ENCODE data around the gene TPM4.
"Not testable (repeated sequence)": the region's sequence is repeated elsewhere in the genome, so short reads cannot be mapped to it uniquely, and the experiment has no call there.

TPM4 gene

DNA sequence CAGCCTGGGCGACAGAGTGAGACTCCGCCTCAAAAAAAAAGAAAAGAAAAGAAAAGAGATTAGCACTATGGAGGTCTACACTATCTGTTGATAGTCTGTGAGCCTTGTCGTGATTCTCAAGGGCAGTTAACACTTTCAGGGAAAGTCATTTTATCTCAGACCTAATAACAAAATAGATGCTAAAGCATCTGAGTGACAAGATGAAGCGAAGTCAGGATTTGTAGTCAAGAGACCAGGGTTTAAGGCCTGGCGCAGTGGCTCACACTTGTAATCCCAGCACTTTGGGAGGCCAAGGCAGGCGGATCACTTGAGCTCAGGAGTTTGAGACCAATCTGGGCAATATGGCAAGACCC, 22.1 kb downstream of the TPM4 start:
- DNase-seq (ENCODE audit: low spot score) = no peak

DNA sequence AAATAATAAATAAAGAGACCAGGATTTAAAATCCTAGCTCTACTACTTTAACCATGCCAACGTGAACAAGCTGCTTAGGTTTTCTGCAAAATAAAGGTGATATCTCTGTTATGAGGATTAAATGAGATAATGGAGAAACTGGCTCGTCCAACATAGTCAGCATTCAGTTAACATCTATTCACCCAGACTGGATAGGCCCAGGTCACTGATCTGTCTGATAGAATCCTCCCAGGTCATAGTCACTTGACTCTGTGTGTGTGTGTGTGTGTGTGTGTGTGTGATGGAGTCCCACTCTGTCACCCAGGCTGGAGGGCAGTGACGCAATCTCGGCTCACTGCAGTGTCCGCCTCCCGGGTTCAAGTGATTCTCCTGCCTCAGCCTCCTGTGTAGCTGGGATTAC, 22.5 kb downstream of the TPM4 start:
- DNase-seq (ENCODE audit: low spot score) = no peak

DNA sequence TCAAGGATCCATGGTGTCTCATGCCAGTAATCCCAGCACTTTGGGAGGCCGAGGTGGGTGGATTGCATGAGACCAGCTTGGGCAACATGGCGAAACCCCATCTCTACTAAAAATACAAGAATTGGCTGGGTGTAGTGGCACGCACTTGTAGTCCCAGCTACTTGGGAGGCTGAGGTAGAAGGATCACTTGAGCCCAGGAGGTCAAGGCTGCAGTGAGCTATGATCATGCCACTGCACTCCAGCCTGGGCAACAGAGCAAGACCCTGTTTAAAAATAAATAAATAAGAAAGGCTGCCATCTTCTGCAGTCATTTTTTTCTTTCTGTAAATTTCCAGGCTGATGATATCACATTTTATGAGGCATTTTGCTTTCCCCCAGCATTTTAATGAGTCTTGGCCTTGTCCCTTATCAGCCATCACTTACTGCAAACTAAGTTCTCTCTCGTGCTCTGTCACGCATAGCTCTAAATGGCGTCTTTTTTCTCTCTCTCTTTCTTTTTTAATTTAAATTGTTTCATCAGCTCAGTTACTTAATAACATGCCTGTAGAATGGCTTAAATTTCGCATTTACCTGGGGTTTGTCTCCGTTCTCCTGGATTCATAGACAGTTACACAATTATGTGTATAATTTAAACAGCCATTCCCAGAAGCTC, 23.1 kb downstream of the TPM4 start:
- DNase-seq (ENCODE audit: low spot score) = not testable (repeated sequence)

DNA sequence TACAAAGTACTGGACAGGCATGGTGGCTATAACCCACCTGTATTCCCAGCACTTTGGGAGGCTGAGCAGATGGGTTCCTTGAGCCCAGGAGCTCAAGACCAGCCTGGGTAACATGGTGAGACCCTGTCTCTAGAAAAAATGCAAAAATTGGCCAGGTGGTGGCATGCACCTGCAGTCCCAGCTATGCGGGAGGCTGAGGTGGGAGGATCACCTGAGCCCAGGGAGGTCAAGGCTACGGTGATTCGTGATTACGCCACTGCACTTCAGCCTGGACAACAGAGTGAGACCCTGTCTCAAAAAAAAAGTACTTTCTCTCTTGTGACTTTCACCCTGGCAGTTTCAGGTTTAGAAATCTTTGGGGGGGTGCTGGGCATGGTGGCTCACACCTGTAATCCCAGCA, 24.2 kb downstream of the TPM4 start:
- DNase-seq (ENCODE audit: low spot score) = no peak

DNA sequence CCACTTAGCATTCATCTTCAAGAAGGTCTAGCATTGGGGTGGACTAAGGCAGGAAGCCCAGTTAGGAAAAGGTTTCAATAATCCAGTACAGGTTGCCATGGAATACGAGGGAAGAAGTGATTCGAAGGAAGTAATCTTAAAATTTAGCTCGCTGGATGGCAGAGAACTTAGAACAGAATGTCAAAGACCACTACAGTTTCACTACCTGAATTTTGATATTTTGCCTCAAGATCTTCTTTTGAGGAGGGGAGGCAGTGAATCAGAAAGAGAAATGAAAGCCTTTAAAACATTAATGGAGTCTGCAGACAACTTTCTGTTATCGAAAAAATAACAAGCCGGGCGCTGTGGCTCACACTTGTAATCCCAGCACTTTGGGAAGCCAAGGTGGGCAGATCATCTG, 28.4 kb downstream of the TPM4 start:
- no peak for DNase-seq (ENCODE audit: low spot score)

DNA sequence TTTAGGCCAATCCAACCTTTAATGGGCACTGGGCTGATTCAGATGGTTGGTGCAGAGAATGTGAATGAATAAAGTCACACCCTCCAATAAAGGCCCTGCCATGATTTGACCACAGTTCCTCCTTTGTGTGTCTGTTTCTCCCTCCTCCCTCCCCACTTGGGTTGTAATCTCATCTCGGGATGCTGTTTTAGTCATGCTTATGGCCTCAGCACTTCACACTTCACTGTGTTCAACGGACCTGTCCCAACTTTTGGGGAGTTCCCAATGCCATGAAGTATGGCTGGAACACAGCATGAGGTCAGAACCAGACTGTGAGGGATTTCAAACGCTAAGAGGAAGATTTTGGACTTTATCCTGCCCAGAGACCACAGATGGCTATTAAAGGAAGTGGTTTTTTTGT, 29.8 kb downstream of the TPM4 start:
- DNase-seq (ENCODE audit: low spot score) = no peak

DNA sequence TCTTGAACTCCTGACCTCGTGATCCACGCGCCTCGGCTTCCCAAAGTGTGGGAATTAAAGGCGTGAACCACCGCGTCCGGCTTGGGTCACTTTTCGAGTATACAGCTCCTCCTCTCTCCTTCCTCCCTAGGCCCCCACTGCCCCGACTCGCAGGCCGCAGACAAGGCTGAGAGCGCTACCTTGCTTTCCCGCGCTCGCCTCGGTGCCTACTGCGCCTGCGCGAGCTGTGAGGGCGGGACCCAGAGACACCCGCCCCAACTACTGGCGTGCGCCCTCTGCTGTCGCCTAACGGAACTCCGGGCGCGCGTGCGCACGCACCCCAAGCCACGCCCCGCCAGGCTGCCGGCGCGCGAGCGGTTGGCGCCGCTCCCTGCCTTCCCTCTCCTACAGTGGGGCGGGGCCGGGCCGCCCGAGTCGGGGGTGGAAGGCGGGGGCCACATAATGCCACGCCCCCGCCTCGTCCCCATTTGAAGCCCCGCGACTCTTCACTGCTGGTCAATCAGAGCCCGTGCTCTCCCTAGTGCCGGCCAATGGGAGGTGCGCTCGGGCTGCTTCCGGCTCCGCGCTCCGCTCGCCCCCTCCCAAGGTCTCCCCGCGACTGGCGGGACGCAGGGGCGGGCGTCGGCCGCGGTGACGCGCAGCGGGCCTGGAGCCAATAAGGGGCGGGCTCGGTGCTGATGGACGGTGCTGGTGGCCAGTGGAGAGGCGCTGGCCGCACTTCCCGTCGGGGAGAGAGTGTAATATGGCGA, 35.0 kb downstream of the TPM4 start, which contains the start of gene RAB8A:
RAB8A (plus strand) TSS at position 730 of the 749 bp plus-strand sequence; CDS start at position 743, 13 bp downstream.
- peak; percentile 99 for DNase-seq (ENCODE audit: low spot score)

DNA sequence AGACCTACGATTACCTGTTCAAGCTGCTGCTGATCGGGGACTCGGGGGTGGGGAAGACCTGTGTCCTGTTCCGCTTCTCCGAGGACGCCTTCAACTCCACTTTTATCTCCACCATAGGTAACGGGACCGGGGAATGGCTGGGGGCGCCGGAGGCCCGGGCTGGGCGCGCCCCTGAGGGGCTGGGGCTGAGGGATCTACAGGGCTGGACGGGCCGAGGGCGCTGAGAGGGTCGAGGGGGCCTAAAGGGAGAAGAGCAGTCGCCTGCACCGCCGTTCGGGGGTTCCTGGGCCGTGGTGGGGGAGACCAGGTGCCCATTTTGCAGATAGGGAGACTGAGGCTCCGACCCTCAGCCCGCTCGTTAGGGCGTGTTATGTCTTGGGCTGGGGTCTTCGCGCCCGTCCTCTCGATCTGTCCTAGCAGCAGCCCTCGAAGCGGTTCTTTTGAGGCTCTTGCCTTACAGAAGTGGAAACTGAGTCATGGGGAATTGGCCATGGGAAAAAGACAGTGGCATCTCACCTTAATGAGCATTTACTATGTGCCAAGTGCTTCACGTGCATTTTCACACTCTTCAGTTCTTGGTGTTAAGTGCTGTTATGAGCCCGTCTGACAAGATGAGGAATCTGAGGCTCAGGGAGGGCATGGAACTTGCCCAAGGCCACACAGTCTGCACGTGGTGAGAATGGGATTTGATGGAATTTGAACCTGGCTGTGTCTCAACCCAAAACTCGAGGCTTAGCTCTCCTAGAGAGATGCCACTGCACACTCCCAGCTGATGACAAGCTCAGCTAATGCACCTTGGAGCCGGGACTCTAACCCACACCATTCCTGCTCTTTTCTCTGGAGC, 35.8 kb downstream of the TPM4 start:
- no peak for DNase-seq (ENCODE audit: low spot score)

DNA sequence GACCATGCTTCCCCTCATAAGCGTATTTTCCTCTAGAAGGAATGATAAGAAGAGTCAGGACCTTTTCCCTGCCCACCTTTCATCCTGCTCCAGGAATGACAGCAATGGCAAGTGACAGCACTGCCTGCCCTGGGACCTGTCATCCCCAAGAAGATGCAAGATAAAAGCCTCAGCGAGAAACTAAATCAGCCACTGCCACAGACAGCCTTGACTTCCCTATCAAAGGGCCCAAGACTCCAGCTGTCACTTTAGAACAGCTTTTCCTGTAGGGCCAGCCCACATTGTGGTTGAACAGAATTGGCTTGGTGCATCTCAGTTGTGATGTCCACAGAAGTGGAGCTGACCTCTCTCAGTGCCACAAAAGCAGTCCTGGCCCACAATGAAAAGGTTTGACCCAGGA, 36.5 kb downstream of the TPM4 start:
- no peak for DNase-seq (ENCODE audit: low spot score)

DNA sequence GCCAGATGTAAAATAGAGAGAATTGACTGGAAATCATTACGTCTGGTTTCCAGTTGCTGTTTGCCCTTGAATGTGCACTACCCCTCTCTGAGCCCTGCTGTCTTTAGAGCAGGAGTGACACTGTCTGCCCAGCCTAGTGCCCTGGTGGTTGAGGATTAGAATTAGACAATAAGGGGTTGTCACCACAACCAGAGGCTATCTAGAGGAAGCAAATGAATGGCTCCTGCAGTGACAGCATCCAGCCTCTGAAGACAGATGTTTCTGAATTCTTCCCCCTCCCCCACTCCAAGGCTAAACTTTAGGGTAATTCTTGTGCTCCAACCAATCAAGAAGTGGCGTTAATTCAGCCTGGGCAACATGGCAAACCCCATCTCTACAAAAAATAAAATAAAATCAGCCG, 37.4 kb downstream of the TPM4 start:
- no peak for DNase-seq (ENCODE audit: low spot score)

DNA sequence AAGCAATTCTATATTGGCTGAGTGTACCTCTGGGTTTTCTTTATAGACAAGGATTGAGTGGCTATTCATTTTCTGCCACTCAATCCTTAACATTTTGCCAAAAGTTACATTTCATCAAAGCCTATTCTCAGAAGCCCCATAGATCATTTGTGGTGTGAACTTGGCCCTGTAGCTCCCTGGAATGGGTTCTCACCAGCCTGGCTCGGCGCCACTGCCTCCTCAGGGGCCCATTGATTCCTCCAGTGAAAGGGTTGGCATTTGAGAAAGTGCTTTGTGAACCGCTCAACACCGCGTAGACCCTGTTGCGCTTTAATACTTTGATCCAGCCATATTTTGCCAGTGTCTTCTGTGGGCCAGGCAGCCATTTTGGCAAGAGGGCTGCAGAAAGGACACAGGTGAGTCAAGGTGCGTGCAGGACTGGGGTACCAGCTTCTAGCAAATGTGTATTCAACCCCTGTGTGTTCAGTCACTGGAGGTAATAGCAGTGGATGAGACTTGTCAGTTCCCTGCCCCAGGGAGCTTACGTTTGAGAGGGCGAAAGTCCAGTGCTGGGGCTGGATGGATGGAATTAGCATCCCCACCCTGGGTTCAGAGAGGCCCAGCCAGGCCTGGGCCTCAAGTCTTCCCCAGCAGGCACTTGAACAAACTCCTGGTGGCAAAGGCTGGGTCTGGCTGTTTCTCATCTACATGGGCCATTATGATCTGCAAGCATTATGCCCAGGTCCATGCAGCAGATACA, 39.2 kb downstream of the TPM4 start:
- no peak for DNase-seq (ENCODE audit: low spot score)

DNA sequence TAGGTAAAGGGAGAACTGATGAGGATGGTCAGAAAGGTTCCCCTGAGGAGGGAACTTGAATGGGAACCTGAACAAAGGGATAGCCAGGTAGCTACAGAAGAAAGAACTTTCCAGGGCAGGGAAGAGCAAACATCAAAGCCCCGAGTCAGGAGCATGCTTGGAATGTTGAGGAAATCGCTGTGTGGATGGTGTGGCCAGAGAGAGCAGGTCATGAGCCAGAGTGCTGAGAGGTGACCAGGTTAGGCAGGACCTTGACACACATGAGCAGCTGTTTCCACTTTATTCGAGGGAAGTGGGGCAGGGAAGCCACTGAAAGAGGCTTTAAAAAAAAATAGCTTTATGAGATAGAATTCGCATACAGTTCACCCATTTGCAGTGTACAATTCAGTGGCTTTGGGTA, 39.8 kb downstream of the TPM4 start:
- DNase-seq (ENCODE audit: low spot score) = no peak

DNA sequence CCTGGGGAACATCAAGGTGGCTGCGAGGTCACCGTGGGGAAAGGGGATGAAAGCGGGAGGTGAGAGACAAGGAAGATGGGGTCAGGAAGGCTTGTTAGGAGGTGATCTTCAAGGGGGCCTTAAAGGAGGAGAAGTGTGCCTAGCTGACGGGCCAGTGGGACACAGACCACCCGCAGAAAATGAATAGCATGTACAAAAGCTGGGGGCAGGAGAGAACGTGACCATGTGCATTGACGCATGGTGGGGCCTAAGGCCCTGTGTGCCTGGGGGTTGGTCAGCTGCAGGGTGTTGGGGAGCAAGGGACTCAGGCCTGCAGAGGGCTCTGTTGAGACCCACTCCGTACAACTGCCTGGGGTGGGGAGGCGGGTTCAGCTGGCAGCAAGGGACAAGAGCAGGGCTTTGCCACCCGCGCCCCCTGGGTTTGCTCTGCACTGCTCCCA, 41.3 kb downstream of the TPM4 start:
- no peak for DNase-seq (ENCODE audit: low spot score)

DNA sequence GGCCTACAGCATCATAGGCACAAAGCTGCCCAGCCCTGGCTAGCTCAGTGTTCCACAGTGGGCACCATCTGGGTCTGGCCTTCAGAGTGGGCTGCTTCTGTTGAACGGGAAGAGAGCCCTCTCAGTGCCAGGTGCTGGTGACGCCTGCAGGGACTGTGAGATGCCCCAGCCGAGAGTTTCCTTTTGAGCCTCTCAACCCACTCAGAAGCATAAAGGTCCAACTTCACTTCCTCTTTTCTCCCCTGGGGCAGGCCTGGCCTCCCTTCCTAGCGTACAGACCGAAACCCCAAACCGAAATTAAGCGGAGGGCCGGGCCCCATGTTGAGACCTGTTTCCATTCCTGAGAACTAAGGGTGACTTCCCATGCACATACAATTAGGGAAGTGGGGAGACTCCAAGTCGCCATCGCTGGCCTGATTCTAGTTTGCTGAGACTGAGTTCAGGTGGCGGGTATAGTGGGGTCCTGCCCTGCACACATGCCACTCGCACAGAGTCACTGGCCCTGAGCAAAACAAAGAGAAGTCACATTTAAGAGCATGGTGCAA, 42.3 kb downstream of the TPM4 start:
- peak; percentile 31 for DNase-seq (ENCODE audit: low spot score)

DNA sequence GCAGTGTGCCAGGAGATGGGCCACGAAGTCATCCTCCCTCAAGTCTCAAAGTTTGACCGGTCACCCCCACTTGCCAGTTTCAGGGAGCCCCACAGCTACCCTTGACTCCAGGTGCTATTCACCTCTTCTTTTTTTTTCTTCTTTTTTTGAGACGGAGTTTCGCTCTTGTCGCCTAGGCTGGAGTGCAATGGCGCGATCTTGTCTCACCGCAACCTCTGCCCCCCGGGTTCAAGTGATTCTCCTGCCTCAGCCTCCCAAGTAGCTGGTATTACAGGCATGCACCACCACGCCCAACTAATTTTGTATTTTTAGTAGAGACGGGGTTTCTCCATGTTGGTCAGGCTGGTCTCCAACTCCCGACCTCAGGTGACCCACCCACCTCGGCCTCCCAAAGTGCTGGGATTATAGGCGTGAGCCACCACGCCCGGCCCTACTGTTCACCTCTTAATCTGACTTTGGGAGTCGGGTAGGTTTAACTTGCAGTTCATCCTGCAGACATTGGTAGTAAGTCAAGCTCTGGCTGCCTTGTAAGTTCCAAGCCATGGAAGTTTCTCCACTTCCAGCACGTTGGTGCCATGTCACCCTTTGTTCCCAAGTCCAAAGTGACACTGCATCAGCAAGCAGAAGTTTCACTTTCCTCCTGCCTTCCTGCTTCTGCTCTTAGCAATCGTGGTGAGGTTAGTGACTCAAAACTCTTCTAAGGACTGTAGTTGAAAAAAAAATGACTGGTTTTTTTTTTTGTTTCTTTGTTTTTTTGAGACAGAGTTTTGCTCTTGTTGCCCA, 43.0 kb downstream of the TPM4 start:
- peak; percentile 67 for DNase-seq (ENCODE audit: low spot score)

DNA sequence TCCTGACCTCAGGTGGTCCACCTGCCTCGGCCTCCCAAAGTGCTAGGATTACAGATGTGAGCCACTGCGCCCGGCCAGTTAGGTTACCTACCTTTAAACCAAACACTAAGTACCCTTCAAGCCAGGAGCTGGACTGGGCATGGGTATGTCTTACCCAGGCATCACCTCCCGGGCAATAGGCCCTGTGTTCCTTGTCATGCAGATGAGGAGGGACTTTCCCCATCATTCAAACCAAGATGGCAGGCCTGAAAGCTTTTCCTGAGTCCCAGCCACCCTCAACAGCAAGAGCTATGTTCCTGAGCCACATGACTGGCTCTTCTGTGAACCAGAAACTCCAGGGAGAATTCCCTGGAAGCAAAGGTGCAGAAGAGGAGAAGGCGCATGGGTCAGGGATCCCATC, 44.8 kb downstream of the TPM4 start:
- DNase-seq (ENCODE audit: low spot score) = no peak

DNA sequence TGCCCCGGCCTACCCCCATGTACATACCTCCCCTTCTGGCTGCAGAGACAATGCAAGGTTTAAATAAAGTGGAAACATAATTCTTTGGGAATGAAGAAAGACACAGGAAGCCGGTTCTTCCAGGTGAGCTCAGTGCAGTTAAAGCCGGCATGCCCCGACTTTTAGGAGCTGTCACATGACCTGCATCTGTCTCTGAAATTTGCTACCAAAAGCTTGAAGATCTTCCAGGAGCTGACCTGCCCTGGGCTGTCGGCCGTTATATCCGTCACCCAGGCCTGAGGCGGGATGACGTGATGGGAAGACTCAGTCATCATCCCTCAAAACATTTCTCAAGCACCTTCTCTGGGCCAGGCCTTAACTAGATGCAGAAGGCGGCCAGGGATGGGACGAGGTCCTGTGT, 45.7 kb downstream of the TPM4 start:
- DNase-seq (ENCODE audit: low spot score) = no peak

DNA sequence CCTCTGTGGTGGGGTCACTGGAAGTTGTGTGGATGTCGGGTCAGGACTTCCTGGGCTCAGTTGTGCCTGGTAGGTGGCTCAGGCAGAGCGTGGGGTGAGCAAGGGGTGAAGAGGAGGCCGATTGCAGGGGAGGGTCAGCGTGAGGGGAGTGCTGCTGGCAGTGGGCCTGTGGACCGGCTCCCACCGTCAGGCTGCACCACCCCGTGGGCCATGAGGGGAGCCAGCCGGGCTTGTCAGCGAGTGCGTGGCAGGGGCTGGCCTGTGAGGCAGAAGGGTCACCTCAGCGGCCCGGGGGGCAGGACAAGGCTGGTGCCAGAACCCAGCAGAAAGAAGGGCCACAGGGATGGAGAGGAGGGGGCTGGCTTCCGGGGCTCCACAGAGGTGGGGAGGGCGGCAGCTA, 48.7 kb downstream of the TPM4 start:
- no peak for DNase-seq (ENCODE audit: low spot score)

DNA sequence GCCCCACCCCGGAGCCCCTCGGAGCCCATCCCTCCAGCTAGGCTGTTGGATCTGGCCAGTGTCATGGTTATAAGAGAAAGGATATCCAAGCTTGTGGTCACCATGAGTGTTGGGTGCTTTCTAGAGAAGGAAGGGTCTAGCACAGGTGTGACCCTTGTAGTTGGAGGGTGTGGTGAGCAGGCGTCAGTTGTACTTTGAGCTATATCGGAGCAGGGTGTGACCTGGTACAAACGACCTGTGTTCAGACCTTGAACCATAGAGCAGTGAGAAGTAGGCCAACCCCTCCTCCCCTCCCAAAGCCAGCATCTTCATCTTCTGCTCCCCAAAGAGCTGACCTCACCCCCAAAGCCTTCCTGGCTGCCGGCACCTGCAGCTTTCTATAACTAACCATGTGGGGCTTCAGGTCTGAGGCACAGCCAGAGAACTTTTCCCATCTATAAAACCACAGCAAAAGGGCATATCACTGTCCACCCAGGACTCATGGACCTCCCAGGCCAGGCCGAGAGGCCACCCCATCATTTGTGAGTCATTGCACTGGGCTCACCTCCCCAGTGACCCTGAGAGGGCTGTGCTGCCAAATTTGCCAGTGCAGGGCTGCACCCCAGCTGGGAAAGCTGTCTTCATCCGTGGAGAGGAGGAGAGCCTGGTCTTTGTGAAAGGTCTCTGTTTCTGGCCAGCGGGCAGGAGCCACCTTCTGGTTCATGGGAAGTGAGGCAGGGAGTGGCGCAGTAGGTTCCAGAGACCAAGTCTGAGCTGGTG, 49.6 kb downstream of the TPM4 start:
- no peak for DNase-seq (ENCODE audit: low spot score)

DNA sequence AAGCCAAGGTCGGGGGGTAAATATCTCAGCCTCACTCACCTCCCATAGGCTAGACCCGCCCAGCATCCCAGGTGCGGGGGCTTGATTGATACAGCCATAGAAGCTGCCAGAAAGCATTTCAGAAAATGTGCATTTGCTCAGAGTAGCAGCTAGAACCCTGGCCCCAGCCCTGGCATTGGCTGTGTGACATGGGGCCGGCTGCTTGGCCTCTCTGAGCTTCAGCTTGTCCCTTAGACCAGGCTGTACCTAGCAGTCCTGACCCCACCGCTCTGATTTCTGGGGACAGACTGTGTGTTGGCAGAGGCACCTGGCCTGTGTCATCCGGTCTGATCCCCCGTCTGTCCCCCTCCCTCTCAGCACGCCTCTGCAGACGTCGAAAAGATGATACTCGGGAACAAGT, 50.8 kb downstream of the TPM4 start:
- DNase-seq (ENCODE audit: low spot score) = no peak

Measured in CD4-positive, alpha-beta T cell treated with Interleukin-2 at 100 ng/mL for 4 hours (primary cell).